ENCODE results near the gene RERE. TPM values are rescaled to one million over a fixed set of nuclear protein-coding genes. Genes with fewer than 3 reads are reported as not detected.
A peak's percentile ranks its signal among the peaks of the same experiment; 100 is the strongest.

Gene RERE
- total RNA-seq, 4 donors from 2014 or later, result 118 to 244 (median 131) TPM

DNA sequence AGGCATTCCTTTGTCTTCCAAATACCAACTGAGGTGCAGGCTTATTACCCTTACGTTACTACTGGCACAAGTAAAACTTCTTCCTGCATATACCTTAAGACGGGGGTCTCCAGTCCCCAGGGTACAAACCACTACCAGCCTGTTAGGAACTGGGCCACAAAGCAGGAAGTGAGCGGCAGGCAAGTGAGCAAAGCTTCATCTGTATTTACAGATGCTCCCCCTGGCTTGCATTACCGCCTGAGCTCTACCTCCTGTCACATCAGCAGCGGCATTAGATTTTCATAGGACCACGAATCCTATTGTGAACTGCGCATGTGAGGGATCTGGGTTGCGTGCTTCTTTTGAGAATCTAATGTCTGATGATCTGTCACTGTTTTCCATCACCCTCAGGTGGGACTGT, 386.4 kb downstream of the RERE start:
- Histone ChIP-seq H3K4me3 (replicated peaks in 1 of 3) (no peak overlapping the region), H3K36me3 (no peaks in the 10 kb centered on the region), H3K4me1 (peaks cover 17 to 29% of the 10 kb centered on the region in 2 donors), H3K27ac (no peak overlapping the region), H3K9me3 (no peaks in the 10 kb centered on the region), H3K27me3 (no peaks in the 10 kb centered on the region)
- 91 to 96% methylated on average over 8 of the region's 8 CpGs for WGBS, 2 donors
- DNase-seq, result no peak
- intact Hi-C loops (cut with DNase I), result no loop called here
- TF ChIP-seq, protein P1, sequence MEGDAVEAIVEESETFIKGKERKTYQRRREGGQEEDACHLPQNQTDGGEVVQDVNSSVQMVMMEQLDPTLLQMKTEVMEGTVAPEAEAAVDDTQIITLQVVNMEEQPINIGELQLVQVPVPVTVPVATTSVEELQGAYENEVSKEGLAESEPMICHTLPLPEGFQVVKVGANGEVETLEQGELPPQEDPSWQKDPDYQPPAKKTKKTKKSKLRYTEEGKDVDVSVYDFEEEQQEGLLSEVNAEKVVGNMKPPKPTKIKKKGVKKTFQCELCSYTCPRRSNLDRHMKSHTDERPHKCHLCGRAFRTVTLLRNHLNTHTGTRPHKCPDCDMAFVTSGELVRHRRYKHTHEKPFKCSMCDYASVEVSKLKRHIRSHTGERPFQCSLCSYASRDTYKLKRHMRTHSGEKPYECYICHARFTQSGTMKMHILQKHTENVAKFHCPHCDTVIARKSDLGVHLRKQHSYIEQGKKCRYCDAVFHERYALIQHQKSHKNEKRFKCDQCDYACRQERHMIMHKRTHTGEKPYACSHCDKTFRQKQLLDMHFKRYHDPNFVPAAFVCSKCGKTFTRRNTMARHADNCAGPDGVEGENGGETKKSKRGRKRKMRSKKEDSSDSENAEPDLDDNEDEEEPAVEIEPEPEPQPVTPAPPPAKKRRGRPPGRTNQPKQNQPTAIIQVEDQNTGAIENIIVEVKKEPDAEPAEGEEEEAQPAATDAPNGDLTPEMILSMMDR (IDR thresholded peaks at IDR 0.05), result no peak
- no peak for TF ChIP-seq POLR2A (IDR thresholded peaks at IDR 0.05)

DNA sequence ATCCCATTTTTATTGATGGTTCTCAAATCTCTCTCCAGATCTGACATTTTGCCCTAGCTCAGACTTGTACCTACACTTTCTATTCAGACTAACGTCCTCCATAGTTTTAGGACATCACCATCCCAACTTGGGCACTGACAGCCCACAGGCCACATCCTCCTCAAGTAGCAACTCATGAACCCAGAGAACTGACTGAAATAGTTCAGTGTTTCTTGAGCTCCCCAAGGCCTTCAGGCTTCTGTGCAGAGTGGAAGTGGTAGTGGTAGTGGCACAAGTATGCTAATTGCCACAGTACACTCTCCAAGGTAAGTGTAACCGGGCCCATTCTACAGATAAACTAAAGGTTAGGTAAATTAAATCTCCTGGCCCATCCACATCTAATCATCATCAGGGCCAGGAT, 387.0 kb downstream of the RERE start:
- no peak overlapping the region for H3K27ac ChIP-seq
- 76 to 88% methylated on average over 2 of the region's 2 CpGs for WGBS, 2 donors
- intact Hi-C loops (cut with DNase I), result no loop called here
- no peak for DNase-seq
- no peak for TF ChIP-seq POLR2A (IDR thresholded peaks at IDR 0.05)
- TF ChIP-seq, protein P1 (IDR thresholded peaks at IDR 0.05), result no peak
- no peaks in the 10 kb centered on the region for H3K9me3 ChIP-seq
- H3K4me1 ChIP-seq, result peaks cover 14 to 25% of the 10 kb centered on the region in 2 donors
- H3K4me3 ChIP-seq (replicated peaks in 1 of 3), result no peak overlapping the region
- no peaks in the 10 kb centered on the region for H3K36me3 ChIP-seq
- H3K27me3 ChIP-seq, result no peaks in the 10 kb centered on the region

DNA sequence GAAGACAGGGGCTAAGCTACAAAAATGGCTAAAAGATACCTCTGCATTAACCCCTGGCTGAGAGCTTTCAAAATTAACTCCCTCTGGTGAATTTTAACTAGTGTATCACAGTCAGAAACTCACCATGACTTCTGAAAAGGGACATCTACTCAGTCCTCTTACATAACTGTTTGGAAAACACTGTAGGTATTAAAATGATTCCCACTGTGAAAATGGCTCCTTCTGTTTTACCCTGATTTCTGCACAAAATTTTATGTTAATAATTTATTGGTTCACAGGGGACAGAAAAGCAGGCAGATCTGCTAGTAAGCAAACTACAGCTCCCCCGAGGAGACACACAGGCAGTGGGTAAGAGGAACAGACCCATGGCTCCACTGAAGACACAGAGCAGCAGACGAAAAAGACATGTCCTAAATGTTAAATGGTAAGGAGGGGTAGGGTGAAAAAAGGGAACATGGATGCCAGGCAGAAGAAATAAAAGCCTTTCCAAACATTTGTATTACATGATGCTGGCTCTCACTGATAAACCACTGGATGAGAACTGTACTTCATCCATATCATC, 387.8 kb downstream of the RERE start:
- Histone ChIP-seq H3K4me3 (replicated peaks in 1 of 3) (no peak overlapping the region), H3K27ac (no peak overlapping the region), H3K9me3 (no peaks in the 10 kb centered on the region), H3K4me1 (peaks cover 19 to 29% of the 10 kb centered on the region in 2 donors), H3K36me3 (no peaks in the 10 kb centered on the region), H3K27me3 (no peaks in the 10 kb centered on the region)
- 97% methylated on average over 2 of the region's 2 CpGs for WGBS, 2 donors
- intact Hi-C loops (cut with DNase I), result no loop called here
- DNase-seq, result no peak
- TF ChIP-seq POLR2A (IDR thresholded peaks at IDR 0.05), result no peak
- TF ChIP-seq, protein P1 (IDR thresholded peaks at IDR 0.05), result no peak

DNA sequence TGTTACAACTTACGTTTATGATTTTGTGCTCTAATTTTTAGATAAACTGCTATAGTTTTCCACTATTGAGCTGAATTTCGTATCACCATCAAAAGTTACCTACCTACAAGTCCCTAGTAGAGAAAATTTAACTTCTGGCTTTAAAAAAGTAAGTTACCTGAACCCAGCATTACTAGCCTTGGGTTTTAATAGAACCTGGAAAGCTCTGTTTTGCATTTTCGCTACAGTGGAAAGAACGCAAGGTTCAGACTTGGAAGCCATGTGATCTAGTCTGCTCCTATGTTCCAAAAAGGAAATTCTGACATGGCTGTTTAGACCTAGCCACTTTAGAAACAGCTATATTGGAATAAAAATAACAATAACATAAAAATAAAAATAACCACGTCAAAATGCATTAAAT, 389.0 kb downstream of the RERE start:
- TF ChIP-seq POLR2A (IDR thresholded peaks at IDR 0.05), result no peak
- TF ChIP-seq, protein P1 (IDR thresholded peaks at IDR 0.05), result no peak
- Histone ChIP-seq H3K27me3 (no peaks in the 10 kb centered on the region), H3K9me3 (no peaks in the 10 kb centered on the region), H3K4me3 (replicated peaks in 1 of 3) (no peak overlapping the region), H3K4me1 (peaks cover 25 to 35% of the 10 kb centered on the region in 2 donors), H3K27ac (peak overlapping the region; percentile 24 to 37 (median 37)), H3K36me3 (no peaks in the 10 kb centered on the region)
- WGBS, 2 donors, result 89 to 90% methylated on average over 5 of the region's 5 CpGs
- DNase-seq, result no peak
- intact Hi-C loops (cut with DNase I), result no loop called here

DNA sequence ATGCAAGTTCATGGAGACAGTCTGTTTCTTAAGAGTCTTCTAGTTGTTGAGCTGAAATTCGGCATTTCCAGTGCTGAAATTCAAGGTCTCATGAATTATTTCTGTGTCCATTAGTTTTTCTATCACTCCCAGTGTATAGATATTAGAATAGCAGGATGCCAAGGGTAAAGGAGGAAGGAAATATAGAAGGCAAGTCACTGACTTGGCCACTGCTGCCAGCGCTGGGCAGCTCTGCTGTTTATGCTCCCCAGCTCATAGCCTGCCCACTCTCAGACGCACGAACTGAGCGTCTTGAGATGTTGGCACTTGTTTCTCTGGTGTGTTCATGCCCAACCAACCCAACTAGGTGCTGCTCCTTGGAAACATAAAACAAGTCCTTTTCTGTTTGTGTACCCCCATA, 389.5 kb downstream of the RERE start:
- no peak overlapping the region for H3K4me3 ChIP-seq (replicated peaks in 1 of 3)
- no peak for TF ChIP-seq POLR2A (IDR thresholded peaks at IDR 0.05)
- TF ChIP-seq, protein P1 (IDR thresholded peaks at IDR 0.05), result no peak
- DNase-seq, result peak; percentile 65 to 67
- H3K27ac ChIP-seq, result peak overlapping the region; percentile 24 to 37 (median 37)
- no peaks in the 10 kb centered on the region for H3K9me3 ChIP-seq
- H3K4me1 ChIP-seq, result peaks cover 25 to 35% of the 10 kb centered on the region in 2 donors
- no peaks in the 10 kb centered on the region for H3K36me3 ChIP-seq
- 44 to 55% methylated on average over 5 of the region's 5 CpGs for WGBS, 2 donors
- intact Hi-C loops (cut with DNase I), result no loop called here
- no peaks in the 10 kb centered on the region for H3K27me3 ChIP-seq

Data from thyroid gland (tissue), 4 donors.